HG03064 (cell line): ENCODE data around the gene NDUFV1.
"Not testable (repeated sequence)": the region's sequence is repeated elsewhere in the genome, so short reads cannot be mapped to it uniquely, and the experiment has no call there.

ENCODE experiments used
- ATAC-seq: cut with Tn5 transposase; IDR thresholded peaks from one replicate; pipeline ENCODE4 v1.9.1; 2021; ENCODE audit warnings: low read depth; ENCODE audit not compliant: unreplicated experiment

The NDUFV1 gene

DNA sequence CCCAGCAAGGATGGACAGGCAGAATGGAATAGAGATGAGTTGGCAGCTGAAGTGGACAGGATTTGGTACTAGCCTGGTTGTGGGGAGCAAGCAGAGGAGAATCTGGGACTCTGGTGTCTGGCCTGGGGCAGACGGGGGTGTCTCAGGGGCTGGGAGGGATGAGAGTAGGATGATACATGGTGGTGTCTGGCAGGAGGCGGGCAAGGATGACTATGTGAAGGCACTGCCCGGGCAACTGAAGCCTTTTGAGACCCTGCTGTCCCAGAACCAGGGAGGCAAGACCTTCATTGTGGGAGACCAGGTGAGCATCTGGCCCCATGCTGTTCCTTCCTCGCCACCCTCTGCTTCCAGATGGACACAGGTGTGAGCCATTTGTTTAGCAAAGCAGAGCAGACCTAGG lies 20.8 kb upstream of the NDUFV1 start:
- no peak for ATAC-seq

- ATAC-seq, result no peak
Measured at GRCh38 chr11:67586568-67587250, 20.0 kb upstream of the NDUFV1 start.

- no peak for ATAC-seq
Measured at GRCh38 chr11:67588136-67588503, 18.6 kb upstream of the NDUFV1 start.

DNA sequence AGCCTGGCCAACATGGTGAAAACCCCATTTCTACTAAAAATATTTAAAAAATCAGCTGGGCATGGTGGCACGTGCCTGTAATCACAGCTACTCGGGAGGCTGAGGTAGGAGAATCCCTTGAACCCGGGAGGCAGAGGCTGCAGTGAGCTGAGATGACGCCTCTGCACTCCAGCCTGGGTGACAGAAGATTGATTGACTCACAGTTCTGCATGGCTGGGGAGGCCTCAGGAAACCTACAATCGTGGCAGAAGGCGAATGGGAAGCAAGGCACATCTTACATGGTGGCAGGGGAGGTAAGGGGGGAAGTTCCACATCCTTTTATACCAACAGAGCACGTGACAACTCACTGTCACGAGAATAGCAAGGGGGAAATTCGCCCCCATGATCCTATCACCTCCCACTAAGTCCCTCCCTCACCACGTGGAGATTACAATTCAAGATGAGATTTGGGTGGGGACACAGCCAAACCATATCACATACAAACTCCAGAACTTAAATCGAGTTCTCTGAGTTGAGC lies 17.8 kb upstream of the NDUFV1 start:
- ATAC-seq, result not testable (repeated sequence)

DNA sequence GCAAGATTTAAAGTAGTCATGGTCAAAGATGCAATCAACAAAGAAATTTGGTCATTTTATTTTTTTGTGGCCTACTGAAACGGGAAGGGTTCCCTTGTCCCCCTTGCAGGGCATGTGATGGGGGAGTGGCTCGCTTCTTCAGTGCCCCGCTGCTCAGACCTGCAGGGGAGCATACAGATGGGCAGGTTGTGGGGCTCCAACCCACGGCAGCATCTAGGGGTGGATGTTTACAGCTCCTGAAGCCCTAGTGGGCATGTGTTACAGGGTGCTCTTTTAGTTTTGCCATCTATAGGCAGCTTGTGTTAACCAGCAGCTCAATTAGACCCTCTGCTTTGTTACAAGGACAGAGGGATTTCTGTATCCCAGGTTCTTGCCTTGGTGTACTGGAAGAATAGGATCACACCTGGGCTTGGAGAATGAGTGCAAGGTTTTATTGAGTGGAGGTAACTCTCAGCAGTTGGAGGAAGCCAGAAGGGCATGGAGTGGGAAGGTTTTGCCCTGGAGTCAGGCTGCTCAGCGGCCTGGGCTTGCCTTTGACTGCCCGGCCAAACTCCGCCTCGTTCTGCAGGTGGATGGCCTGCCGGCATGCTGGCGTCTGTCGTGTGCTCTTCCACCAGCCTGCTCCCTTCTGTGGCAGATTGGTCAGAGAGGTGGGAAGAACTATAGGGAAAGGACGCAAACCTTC lies 13.7 kb upstream of the NDUFV1 start:
- ATAC-seq, result no peak

DNA sequence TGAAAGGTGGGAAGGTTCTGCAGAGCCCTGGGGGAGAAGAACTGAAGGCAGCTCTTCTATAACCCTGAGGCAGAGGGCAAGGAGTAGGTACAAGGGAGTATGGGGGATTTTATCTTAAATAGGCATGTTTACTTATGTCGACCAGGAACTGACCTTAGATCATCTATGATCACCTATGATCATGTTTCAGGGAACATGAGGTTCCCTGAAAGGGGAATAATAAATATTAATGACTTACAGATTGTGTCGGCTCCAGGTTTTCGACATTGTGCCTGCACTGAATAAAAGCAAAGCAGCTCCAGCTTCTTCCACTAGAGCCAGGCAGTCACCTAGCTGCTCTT lies 13.2 kb upstream of the NDUFV1 start:
- ATAC-seq, result no peak

- ATAC-seq, result no peak
Measured at GRCh38 chr11:67594480-67594879, 12.3 kb upstream of the NDUFV1 start.

GRCh38 chr11:67596753-67597300 lies 9.9 kb upstream of the NDUFV1 start:
- no peak for ATAC-seq

DNA sequence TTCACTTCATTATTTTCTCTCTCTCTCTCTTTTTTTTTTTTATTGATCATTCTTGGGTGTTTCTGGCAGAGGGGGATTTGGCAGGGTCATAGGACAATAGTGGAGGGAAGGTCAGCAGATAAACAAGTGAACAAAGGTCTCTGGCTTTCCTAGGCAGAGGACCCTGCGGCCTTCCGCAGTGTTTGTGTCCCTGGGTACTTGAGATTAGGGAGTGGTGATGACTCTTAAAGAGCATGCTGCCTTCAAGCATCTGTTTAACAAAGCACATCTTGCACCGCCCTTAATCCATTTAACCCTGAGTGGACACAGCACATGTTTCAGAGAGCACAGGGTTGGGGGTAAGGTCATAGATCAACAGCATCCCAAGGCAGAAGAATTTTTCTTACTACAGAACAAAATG lies 9.3 kb upstream of the NDUFV1 start:
- not testable (repeated sequence) for ATAC-seq

DNA sequence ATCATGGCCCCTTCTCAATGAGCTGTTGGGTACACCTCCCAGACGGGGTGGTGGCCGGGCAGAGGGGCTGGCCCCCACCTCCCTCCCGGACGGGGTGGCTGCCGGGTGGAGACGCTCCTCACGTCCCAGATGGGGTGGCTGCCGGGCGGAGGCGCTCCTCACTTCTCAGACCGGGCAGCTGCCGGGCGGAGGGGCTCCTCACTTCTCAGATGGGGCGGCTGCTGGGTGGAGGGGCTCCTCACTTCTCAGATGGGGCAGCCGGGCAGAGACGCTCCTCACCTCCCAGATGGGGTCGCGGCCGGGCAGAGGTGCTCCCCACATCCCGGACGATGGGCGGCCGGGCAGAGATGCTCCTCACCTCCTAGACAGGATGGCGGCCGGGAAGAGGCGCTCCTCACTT lies 8.8 kb upstream of the NDUFV1 start:
- ATAC-seq, result not testable (repeated sequence)

DNA sequence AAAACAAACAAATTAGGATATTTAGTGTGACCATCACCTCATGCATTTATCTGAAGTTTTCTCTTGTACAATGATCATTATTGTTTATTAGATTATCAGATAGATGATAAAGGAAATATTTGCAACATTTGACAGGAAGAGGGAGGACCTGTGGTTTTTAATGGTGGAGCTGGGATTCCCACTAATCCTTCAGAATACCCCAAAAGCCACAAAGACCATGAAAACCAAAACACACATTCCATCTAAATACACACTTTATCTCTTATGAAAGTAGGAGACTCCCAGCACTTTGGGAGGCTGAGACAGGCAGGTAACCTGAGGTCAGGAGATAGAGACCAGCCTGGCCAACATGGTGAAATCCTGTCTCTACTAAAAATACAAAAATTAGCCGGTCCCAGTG lies 7.6 kb upstream of the NDUFV1 start:
- no peak for ATAC-seq

DNA sequence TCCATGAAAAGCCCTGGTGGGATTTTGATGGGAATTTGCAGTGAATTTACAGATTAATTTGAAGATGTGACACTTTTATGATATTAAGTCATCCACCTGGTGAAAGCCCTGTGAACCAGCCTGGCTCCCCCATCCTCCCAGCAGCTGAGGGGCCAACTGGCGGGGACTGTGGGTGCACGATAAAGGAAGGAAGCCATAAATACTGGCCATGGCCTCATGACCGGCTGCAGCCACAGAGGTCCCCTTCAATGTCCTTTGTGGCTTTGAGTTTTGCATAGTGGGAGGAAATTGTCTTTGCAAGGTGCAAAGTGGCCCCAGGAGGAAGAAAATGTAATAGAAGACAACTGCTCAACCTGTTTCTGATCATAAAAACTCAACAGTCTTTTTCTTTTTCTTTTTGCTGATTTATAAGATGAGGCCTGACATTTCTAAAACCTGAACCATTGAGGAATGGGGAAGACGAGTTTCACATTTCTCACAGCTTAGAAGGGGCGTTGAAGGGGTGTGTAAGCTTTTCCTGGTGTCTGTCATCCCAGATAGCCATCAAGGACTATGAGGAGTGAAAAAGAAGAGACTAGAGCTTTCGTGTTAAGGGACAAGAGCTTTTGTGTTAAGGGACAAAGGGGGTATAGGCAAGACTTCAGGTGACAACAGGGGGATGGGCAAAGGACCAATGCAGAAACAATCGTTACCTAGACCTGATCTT lies 6.3 kb upstream of the NDUFV1 start:
- ATAC-seq, result no peak

GRCh38 chr11:67601098-67601497 lies 5.6 kb upstream of the NDUFV1 start:
- no peak for ATAC-seq

DNA sequence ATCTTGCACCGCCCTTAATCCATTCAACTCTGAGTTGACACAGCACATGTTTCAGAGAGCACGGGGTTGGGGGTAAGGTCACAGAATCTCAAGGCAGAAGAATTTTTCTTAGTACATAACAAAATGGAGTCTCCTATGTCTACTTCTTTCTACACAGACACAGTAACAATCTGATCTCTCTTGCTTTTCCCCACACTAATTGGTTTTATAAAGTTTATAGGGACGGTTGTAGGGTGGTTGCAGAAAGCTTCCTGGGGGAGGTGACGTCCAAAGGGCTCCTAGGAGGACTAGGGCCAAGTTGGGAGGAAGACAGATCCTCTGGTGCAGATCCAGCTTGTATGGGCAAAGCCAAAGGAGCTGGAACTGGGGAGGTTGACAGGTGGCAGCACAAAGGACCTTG lies 2.6 kb upstream of the NDUFV1 start:
- ATAC-seq, result not testable (repeated sequence)

GRCh38 chr11:67604815-67605214 lies 1.9 kb upstream of the NDUFV1 start:
- no peak for ATAC-seq

GRCh38 chr11:67605231-67606011 lies 1.3 kb upstream of the NDUFV1 start:
- no peak for ATAC-seq

DNA sequence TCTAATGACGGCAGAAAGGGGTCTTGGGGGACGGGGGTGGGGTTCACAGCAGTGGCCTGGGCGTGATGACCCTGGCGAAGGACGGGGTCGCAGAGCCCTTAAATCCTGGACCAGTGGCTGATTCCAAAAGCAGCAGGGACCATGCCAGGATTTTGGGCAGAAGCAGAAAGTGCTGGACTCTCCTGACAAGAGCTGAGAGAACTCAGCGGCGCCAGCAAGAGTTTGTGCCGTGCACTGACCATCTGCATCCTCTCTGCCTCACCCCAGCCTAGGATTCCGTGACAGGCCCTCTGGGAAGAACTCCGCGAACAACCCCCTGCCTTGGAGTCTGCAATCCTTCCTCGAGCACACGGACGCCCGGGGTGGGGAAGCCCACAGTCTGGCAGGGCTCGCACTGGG lies 644 bp upstream of the NDUFV1 start:
- ATAC-seq, result peak; percentile 12

DNA sequence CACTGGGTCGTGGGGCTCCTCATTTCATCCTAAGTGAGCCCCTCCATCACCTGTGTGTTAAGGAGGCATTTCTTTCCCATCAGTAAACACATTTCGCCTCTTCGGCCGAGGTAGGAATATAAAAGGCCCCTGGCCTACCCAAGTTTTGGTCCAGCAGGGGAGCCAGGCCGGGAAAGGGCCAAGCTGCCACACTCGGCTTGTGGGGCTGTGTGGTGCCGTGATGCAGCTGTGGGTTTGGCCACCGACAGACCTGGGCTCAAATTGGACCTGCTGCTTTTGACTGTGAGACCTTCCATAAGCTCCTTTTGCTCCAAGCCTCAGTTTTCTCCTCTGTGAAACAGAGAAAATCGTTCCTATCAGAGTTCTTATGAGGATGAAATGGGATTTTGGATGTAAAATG lies 771 bp downstream of the NDUFV1 start:
- no peak for ATAC-seq

DNA sequence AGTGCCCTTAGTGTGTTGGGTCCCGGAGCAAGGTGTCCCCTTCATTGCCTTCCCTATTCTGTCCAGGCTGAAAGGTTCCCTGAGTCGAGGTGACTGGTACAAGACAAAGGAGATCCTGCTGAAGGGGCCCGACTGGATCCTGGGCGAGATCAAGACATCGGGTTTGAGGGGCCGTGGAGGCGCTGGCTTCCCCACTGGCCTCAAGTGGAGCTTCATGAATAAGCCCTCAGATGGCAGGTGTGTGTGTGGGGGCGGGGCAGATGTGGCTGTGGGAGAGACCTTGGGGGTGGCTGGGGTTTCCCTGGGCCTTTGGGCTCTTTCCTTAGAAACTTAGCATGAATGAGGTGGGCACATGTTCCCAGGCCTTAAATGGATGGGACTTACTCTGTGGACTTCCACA lies 1.8 kb downstream of the NDUFV1 start:
- ATAC-seq, result no peak

DNA sequence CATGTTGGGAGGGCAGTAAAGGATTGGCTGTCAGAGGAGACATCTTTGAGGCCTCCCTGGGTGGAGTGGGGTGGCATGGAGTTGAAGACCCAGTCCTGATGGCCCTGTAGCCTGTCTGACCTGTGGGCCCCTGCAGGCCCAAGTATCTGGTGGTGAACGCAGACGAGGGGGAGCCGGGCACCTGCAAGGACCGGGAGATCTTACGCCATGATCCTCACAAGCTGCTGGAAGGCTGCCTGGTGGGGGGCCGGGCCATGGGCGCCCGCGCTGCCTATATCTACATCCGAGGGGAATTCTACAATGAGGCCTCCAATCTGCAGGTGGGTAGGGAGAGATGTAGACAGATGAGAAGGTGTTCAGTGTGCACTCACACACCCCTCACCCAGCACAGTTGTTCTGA lies 2.6 kb downstream of the NDUFV1 start:
- ATAC-seq, result no peak
